ENCODE measurements around the gene KAT6B. TPM values are rescaled to one million over a fixed set of nuclear protein-coding genes. Genes with fewer than 3 reads are reported as not detected.

Gene KAT6B
- total and polyA plus RNA-seq, 2 donors (not counting 1 experiment from before 2014, with no cell fraction given) = 8.6 to 111 TPM

GRCh38 chr10:74882831-74883230, 56.4 kb downstream of the KAT6B start:
- POLR2A ChIA-PET = no interaction called here
- no peak overlapping the region for H3K9ac ChIP-seq (ENCODE audit: low read length)
- no peak overlapping the region for H3K27ac Mint-ChIP-seq

GRCh38 chr10:74883428-74883827, 57.0 kb downstream of the KAT6B start:
- ChIA-PET POLR2A (no interaction called here), CTCF (interaction anchor here (1.0 kb wide), 1 partner anchor 10 kb away, joined by 3 read pairs; no protein-coding TSS in a partner anchor)
- Histone ChIP-seq H4K20me1 (ENCODE audit: control insufficient read depth, insufficient read depth, low read length, poor library complexity, severe bottlenecking) (peaks cover 14% of the 10 kb centered on the region), H3K79me2 (ENCODE audit: control insufficient read depth, insufficient read depth, low read length) (peaks cover 72% of the 10 kb centered on the region), H2AFZ (ENCODE audit: insufficient read depth, low read depth, low read length, poor library complexity, severe bottlenecking) (no peak overlapping the region), H3K9me3 (ENCODE audit: control extremely low read depth in 1 of 3, control insufficient read depth in 2 of 3, insufficient read depth in 1 of 3, low read length in 2 of 3) (no peaks in the 10 kb centered on the region), H3K4me2 (replicated peaks; ENCODE audit: low read depth, low read length, poor library complexity, severe bottlenecking) (no peak overlapping the region), H3K4me3 (ENCODE audit: control extremely low read depth in 1 of 5, extremely low read depth in 1 of 5, insufficient read depth in 1 of 5, low read depth in 2 of 5, low read length in 4 of 5) (no peak overlapping the region), H3K27ac (ENCODE audit: low read length in 2 of 2) (no peak overlapping the region), H3K9ac (ENCODE audit: low read length) (no peak overlapping the region), H3K36me3 (replicated peaks in 1 of 2; ENCODE audit: control extremely low read depth in 1 of 2, control insufficient read depth in 1 of 2, extremely low read depth in 1 of 2, insufficient read depth in 2 of 2, low read length in 1 of 2) (no peaks in the 10 kb centered on the region), H3K4me1 (ENCODE audit: control insufficient read depth in 2 of 2, insufficient read depth in 2 of 2, low read length in 2 of 2) (peaks cover 0 to 6% of the 10 kb centered on the region in 2 donors), H3K27me3 (replicated peaks in 1 of 4; ENCODE audit: control extremely low read depth in 1 of 4, control insufficient read depth in 3 of 4, insufficient read depth in 4 of 4, low read length in 3 of 4) (no peaks in the 10 kb centered on the region)
- Mint-ChIP-seq H3K4me1 (peaks cover 33% of the 10 kb centered on the region), H3K4me3 (no peak overlapping the region), H3K27me3 (no peaks in the 10 kb centered on the region), H3K27ac (no peak overlapping the region), H3K9me3 (ENCODE audit: insufficient read depth) (no peaks in the 10 kb centered on the region)
- intact Hi-C loops (cut with micrococcal nuclease) = no loop called here
- no peak for DNase-seq
- no CpG with 5 or more reads among the region's 1 CpG for WGBS (ENCODE audit: insufficient coverage)
- no peak for ATAC-seq (ENCODE audit: low read depth)
- no peak for TF ChIP-seq EZH2 (IDR thresholded peaks at IDR 0.05; ENCODE audit: borderline replicate concordance, insufficient read depth, low read depth, low read length, poor library complexity, severe bottlenecking)
- TF ChIP-seq CTCF (IDR thresholded peaks at IDR 0.05) = no peak

More at GRCh38 chr10:74882831-74883230, 56.4 kb downstream of the KAT6B start:
- no peaks in the 10 kb centered on the region for H3K9me3 ChIP-seq (ENCODE audit: control extremely low read depth in 1 of 3, control insufficient read depth in 2 of 3, insufficient read depth in 1 of 3, low read length in 2 of 3)
- H4K20me1 ChIP-seq (ENCODE audit: control insufficient read depth, insufficient read depth, low read length, poor library complexity, severe bottlenecking) = peaks cover 14% of the 10 kb centered on the region
- ATAC-seq (ENCODE audit: low read depth) (no peak), DNase-seq (no peak)
- H3K79me2 ChIP-seq (ENCODE audit: control insufficient read depth, insufficient read depth, low read length) = peaks cover 74% of the 10 kb centered on the region
- H3K4me1 ChIP-seq (ENCODE audit: control insufficient read depth in 2 of 2, insufficient read depth in 2 of 2, low read length in 2 of 2) = peaks cover 0 to 6% of the 10 kb centered on the region in 2 donors
- H3K36me3 ChIP-seq (replicated peaks in 1 of 2; ENCODE audit: control extremely low read depth in 1 of 2, control insufficient read depth in 1 of 2, extremely low read depth in 1 of 2, insufficient read depth in 2 of 2, low read length in 1 of 2) = no peaks in the 10 kb centered on the region
- Mint-ChIP-seq H3K4me3 (no peak overlapping the region), H3K9me3 (ENCODE audit: insufficient read depth) (no peaks in the 10 kb centered on the region), H3K27me3 (no peaks in the 10 kb centered on the region), H3K4me1 (peaks cover 27% of the 10 kb centered on the region)
- TF ChIP-seq EZH2 (IDR thresholded peaks at IDR 0.05; ENCODE audit: borderline replicate concordance, insufficient read depth, low read depth, low read length, poor library complexity, severe bottlenecking) = no peak
- TF ChIP-seq CTCF (IDR thresholded peaks at IDR 0.05) = no peak
- intact Hi-C loops (cut with micrococcal nuclease) = no loop called here
- no peak overlapping the region for H3K27ac ChIP-seq (ENCODE audit: low read length in 2 of 2)
- 100% methylated on average over 1 of the region's 3 CpGs for WGBS (ENCODE audit: insufficient coverage)
- no peak overlapping the region for H3K4me3 ChIP-seq (ENCODE audit: control extremely low read depth in 1 of 5, extremely low read depth in 1 of 5, insufficient read depth in 1 of 5, low read depth in 2 of 5, low read length in 4 of 5)
- H3K27me3 ChIP-seq (replicated peaks in 1 of 4; ENCODE audit: control extremely low read depth in 1 of 4, control insufficient read depth in 3 of 4, insufficient read depth in 4 of 4, low read length in 3 of 4) = no peaks in the 10 kb centered on the region
- no peak overlapping the region for H2AFZ ChIP-seq (ENCODE audit: insufficient read depth, low read depth, low read length, poor library complexity, severe bottlenecking)
- CTCF ChIA-PET = interaction anchor here (0.6 kb wide), 1 partner anchor 15 kb away, joined by 3 read pairs; no protein-coding TSS in a partner anchor
- no peak overlapping the region for H3K4me2 ChIP-seq (replicated peaks; ENCODE audit: low read depth, low read length, poor library complexity, severe bottlenecking)
